A673 (cell line): ENCODE results near the gene KCNJ4. TPM values are rescaled to one million over a fixed set of nuclear protein-coding genes. Genes with fewer than 3 reads are reported as not detected.

Experiments used
- BruUV-seq: library from RNA; stranded (reverse); fragments of 400-500 nt; replicated peaks from 2 replicates; lab custom pipeline; 2021; lab: Mats Ljungman, UMichigan
- CTCF ChIA-PET: fragments of 300-600 bp; sonication (Branson Sonifier 250); formaldehyde crosslinking; loops from one replicate; lab custom pipeline; 2022; ENCODE audit warnings: antibody characterized with exemption; lab: Charles Lee
- POLR2A ChIA-PET: fragments of 300-600 bp; sonication (Branson Sonifier 250); formaldehyde crosslinking; loops from one replicate; lab custom pipeline; 2022; ENCODE audit warnings: antibody characterized with exemption; ENCODE audit not compliant: low non-redundant PET; lab: Charles Lee
- DNase-seq: peaks from one replicate; pipeline ENCODE4 v3.0.0-alpha.2; 2015; ENCODE audit warnings: low spot score
- H3K27ac ChIP-seq: fragments of 200-600 bp; sonication (generic); 2 replicates; pipeline ENCODE4 v1.5.1; 2016; ENCODE audit warnings: mixed run types, low read depth, mild to moderate bottlenecking, mixed read lengths, antibody characterized with exemption, low read length; ENCODE audit not compliant: poor library complexity, severe bottlenecking
- H3K27me3 ChIP-seq: fragments of 200-600 bp; sonication (generic); replicated peaks from 2 replicates; pipeline ENCODE4 v1.6.1; 2017; ENCODE audit warnings: mixed run types, low read depth, mild to moderate bottlenecking, mixed read lengths, antibody characterized with exemption, low read length; ENCODE audit not compliant: insufficient read depth, poor library complexity
- H3K36me3 ChIP-seq: fragments of 200-600 bp; sonication (generic); 2 replicates; pipeline ENCODE4 v1.6.1; 2016; ENCODE audit warnings: mixed run types, mild to moderate bottlenecking, mixed read lengths, antibody characterized with exemption, low read length; ENCODE audit not compliant: insufficient read depth, poor library complexity, severe bottlenecking
- H3K4me1 ChIP-seq: fragments of 200-600 bp; sonication (generic); 2 replicates; pipeline ENCODE4 v1.6.1; 2017; ENCODE audit warnings: mixed run types, mild to moderate bottlenecking, mixed read lengths, antibody characterized with exemption, low read length; ENCODE audit not compliant: insufficient read depth, poor library complexity, severe bottlenecking
- H3K4me3 ChIP-seq: fragments of 200-600 bp; sonication (generic); 2 replicates; pipeline ENCODE4 v1.5.1; 2016; ENCODE audit warnings: low read depth, mixed run types, mild to moderate bottlenecking, mixed read lengths, low read length; ENCODE audit not compliant: poor library complexity, severe bottlenecking
- H3K9me3 ChIP-seq: fragments of 200-600 bp; sonication (generic); 2 replicates; pipeline ENCODE4 v1.6.1; 2016; ENCODE audit warnings: mixed run types, low read depth, mild to moderate bottlenecking, mixed read lengths, antibody characterized with exemption, low read length; ENCODE audit not compliant: poor library complexity, severe bottlenecking
- CTCF ChIP-seq: fragments of 300-800, 200-600 bp; sonication (generic); conservative IDR thresholded peaks from 2 replicates; pipeline ENCODE4 v1.5.1; 2017; ENCODE audit warnings: low read depth, mild to moderate bottlenecking, antibody characterized with exemption, low read length, moderate library complexity, mixed read lengths
- EZH2 ChIP-seq: fragments of 200-600 bp; sonication (generic); IDR thresholded peaks from 2 replicates; pipeline ENCODE4 v1.6.1; 2017; ENCODE audit warnings: borderline replicate concordance, low read depth, mild to moderate bottlenecking, mixed read lengths, antibody characterized with exemption, low read length; ENCODE audit not compliant: poor library complexity, severe bottlenecking
- intact Hi-C: fragments of 100-400 bp; cut with micrococcal nuclease; formaldehyde crosslinking; loops from one replicate; pipeline ENCODE4 v1.10.0; 2022; ENCODE audit not compliant: unreplicated experiment
- total RNA-seq: library from RNA; stranded (reverse); gene quantifications from 2 replicates; pipeline ENCODE4 v1.2.3, GENCODE V29; 2021

KCNJ4 gene
- total RNA-seq, 1 experiment from 2014 or later = 1.0 TPM

- H3K36me3 ChIP-seq = peaks cover 59% of the 10 kb centered on the region
- H3K9me3 ChIP-seq = no peaks in the 10 kb centered on the region
- no peak overlapping the region for H3K27ac ChIP-seq
- H3K4me3 ChIP-seq = no peak overlapping the region
- H3K27me3 ChIP-seq = no peaks in the 10 kb centered on the region
- peaks cover 7% of the 10 kb centered on the region for H3K4me1 ChIP-seq
- ChIA-PET CTCF (no interaction called here), POLR2A (no interaction called here)
- intact Hi-C loops = no loop called here
- BruUV-seq = no TSS peak
- no peak for DNase-seq
- TF ChIP-seq CTCF (no peak), EZH2 (no peak)
These were observed 26.9 kb upstream of the KCNJ4 start for GRCh38 chr22:38481871-38482332.

DNA sequence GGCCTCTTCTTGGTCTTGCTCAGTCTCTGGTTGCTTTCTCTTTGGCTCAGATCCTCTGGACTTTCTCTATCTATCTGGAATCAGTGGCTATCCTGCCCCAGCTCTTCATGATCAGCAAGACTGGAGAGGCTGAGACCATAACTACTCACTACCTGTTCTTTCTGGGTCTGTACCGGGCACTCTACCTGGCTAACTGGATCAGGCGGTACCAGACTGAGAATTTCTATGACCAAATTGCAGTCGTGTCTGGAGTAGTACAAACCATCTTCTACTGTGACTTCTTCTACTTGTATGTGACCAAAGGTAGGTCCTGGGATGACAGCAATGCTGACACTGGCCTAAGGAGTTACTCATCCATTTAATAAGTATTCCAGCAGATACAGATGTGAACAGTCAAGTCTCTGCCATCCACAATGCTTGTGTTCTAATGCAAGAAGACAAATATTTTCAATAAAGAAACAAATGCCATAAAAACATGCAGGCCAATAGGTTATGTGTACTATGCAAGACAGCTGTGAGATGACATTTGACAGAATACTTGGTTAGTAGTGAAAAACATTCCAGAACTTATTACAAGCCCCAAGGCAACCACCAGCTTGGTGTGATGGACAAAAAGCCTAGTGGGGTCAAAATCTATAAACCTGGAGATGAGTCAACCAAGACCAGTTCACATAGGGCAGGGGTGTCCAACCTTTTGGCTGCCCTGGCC lies 26.3 kb upstream of the KCNJ4 start:
- no peak overlapping the region for H3K27ac ChIP-seq
- H3K27me3 ChIP-seq = no peaks in the 10 kb centered on the region
- no peak overlapping the region for H3K4me3 ChIP-seq
- POLR2A ChIA-PET = no interaction called here
- intact Hi-C loops = no loop called here
- CTCF ChIA-PET = no interaction called here
- peaks cover 53% of the 10 kb centered on the region for H3K36me3 ChIP-seq
- H3K9me3 ChIP-seq = no peaks in the 10 kb centered on the region
- no TSS peak for BruUV-seq
- no peak for TF ChIP-seq CTCF
- no peak for TF ChIP-seq EZH2
- H3K4me1 ChIP-seq = peaks cover 7% of the 10 kb centered on the region
- DNase-seq = no peak

DNA sequence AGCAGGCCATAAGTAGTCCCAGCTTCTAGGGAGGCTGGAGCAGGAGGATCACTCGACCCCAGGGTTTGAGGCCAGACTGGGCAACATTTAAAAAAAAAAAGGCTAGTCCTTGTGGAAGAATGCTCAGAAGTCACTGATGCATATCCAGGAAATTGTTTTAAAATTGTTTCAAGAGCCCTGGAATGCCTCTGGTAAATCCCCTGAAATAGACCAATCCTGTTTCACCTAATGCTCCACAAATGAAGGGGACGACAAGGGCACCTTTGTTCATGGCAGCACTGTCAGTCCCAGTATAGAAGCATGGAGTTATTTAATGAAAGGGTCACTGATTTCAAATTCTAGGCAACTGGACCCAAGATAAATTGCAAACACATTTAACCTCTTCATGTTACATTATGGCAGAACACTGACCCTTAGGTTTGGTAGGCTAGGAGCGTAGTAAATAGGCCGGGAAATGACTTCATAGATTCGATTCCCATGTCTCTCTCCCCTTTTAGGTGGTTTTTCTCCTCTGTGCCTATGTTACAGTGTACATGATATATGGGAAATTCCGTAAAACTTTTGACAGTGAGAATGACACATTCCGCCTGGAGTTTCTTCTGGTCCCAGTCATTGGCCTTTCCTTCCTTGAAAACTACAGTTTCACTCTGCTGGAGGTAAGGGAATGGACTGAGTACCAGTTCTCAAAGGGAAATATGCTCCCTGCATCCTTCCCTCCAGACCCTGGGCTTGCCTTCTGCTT lies 24.3 kb upstream of the KCNJ4 start:
- H3K27ac ChIP-seq = no peak overlapping the region
- peaks cover 33% of the 10 kb centered on the region for H3K36me3 ChIP-seq
- ChIA-PET POLR2A (no interaction called here), CTCF (no interaction called here)
- no peaks in the 10 kb centered on the region for H3K27me3 ChIP-seq
- no peak for DNase-seq
- no peak overlapping the region for H3K4me3 ChIP-seq
- BruUV-seq = no TSS peak
- no peak for TF ChIP-seq CTCF
- TF ChIP-seq EZH2 = no peak
- intact Hi-C loops = no loop called here
- no peaks in the 10 kb centered on the region for H3K9me3 ChIP-seq
- H3K4me1 ChIP-seq = peaks cover 7% of the 10 kb centered on the region
